CD4-positive, alpha-beta T cell treated with Interleukin-12 subunit alpha and Interleukin-12 subunit beta, for 1 hour (primary cell): Measurements from ENCODE around the gene SLC12A5.

Source experiments
- DNase-seq: peaks from one replicate; pipeline ENCODE4 v3.0.0-alpha.2; 2020

SLC12A5 gene

GRCh38 chr20:46056970-46057855 is 28.2 kb downstream of the SLC12A5 start:
- no peak for DNase-seq

DNA sequence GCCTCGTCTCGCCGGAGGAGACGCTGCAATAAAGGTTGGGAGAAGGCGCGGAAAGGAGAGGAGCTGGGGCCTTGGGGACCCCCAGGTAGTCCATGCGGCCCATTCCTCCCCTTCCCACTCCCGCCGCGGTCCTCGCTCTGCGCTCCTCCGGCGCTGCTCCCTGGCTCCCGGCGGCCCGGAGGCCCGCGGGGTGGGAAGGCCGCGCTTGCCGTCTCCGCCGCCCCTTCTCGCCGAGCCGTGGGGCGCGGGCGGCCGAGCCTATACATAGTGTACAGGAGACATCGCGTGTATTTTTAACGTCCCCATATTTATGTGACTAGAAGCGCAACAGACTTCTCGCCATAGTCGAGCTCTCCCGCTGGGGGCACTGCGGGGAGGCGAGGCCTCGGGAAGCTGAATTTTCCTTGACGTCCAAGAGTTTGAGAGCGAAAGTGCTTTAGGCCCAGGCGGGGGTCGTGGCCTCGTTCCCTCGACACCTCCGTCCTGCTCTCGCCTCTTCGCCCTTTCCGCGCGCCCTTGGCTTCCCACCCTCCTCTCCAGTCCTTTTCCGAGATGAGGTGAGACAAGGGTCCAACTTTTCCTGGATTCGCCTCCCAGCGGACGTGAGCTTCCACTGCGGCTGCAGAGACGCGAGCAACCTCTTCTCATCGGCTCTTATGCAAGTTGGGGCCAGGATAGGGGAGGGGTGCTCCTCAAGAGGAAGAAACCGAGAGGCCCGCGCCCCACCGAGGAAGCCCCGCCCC is 29.0 kb downstream of the SLC12A5 start:
- DNase-seq: peak; percentile 13

DNA sequence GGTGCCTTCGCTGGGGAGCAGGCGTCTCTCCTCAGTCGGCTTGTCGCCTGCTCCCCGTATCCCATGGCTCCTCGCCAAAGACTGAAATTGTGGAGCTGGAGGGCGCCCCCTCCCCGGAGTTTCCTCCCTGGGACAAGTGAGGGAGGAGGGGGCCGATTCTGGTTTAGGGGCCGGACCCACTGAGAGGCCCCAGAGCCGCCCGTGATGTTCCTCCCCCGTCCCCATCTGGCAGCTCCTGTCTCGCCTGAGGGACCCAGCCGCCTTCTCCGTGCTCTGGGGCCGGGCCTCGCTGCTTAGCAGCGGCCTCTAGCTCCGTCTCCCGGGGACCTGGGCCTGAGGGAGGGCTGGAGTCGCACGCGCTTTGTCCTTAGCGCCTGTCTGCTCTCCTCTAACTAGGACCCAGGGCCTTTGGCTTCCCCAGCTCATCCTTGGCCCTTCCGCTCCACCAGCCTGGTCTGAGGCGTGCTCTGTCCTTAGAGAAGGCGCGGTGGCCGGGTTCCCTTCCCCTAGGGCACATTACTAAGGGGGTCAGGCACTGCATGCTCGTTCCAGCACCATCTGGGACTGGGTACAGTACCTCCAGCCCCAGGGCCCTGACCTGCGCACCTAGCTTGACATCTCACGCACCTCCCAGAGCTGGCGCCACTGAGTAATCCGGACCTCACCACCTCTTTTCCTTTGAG is 29.7 kb downstream of the SLC12A5 start:
- DNase-seq: no peak

- peak; percentile 14 for DNase-seq
These were observed 31.4 kb downstream of the SLC12A5 start for GRCh38 chr20:46060301-46060881.

GRCh38 chr20:46060975-46061374 is 32.0 kb downstream of the SLC12A5 start:
- DNase-seq: no peak

- no peak for DNase-seq
These were observed 33.1 kb downstream of the SLC12A5 start for GRCh38 chr20:46062151-46062550.

- DNase-seq: no peak
These were observed 33.6 kb downstream of the SLC12A5 start for GRCh38 chr20:46062621-46063020.

GRCh38 chr20:46063151-46063550 is 34.1 kb downstream of the SLC12A5 start:
- no peak for DNase-seq

- DNase-seq: no peak
These were observed 34.6 kb downstream of the SLC12A5 start for GRCh38 chr20:46063652-46064054.

- no peak for DNase-seq
These were observed 36.0 kb downstream of the SLC12A5 start for GRCh38 chr20:46065006-46065405.

DNA sequence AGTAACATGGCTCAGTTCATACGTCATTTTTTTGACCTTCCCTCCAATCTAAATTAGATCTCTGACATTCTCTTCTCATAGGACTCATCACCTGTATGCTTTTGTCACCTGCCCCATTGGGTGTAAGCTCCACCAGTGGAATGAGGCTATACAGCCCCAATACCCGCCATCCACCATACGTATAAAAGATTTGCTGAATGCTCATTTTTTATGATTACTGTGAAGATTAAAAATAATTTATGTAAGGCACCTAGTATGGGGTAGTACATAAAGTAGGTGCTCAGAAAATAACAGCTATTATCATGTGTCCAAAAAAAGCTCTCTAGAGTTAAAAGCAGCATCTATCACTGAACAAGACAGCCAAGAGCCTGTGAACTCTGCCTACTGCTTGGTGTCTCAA is 36.7 kb downstream of the SLC12A5 start:
- DNase-seq: no peak

DNA sequence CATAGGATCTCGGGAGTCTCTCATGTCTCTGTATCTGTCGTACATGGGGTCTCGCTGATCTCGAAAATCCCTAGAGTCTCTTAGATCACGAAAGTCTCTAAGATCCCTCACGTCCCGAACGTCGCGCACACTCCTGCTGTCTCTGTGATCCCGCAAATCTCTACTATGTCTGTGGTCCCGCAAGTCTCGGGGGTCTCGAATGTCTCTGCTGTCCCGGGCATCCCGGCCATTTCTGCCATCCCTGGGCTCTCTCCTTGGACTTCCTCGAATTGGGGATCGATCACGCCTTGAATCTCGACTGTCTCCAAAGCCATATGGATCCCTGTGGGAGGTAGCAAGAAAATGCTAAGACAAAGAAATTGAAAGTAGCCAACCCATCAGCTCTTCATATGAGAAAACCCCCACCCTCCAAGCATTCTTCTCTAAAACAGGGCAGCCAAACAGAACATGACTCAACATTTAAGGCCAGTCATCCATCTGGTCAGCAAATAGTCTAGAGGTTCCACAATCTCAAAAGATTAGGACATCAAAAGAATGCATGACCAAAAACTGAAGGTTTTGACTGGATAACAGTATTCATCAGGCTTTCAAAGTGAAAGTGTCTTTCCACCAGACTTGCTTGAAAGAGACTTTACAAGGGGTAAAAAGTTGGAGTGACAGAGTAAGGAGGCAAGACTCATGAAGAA is 41.3 kb downstream of the SLC12A5 start:
- no peak for DNase-seq

GRCh38 chr20:46071573-46071972 is 42.6 kb downstream of the SLC12A5 start:
- no peak for DNase-seq

- DNase-seq: no peak
These were observed 44.0 kb downstream of the SLC12A5 start for GRCh38 chr20:46073024-46073423.

GRCh38 chr20:46073443-46073842 is 44.4 kb downstream of the SLC12A5 start:
- no peak for DNase-seq

- DNase-seq: no peak
These were observed 45.0 kb downstream of the SLC12A5 start for GRCh38 chr20:46074006-46074405.

DNA sequence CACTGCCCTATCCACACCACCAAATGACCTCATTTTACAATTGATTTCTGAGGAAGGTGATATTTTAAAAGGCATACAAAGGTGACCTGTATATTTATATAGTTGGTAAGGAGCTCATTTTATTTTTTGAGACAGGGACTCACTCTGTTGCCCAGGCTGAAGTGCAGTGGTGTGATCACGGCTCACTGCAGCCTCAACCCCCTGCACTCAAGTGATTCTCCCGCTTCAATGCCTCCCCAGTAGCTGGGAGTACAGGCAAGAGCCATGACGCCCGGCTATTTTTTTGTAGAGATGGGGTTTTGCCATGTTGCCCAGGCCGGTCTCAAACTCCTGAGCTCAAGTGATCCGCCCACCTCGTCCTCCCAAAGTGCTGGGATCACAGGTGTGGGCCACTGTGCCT is 47.8 kb downstream of the SLC12A5 start:
- DNase-seq: no peak

DNA sequence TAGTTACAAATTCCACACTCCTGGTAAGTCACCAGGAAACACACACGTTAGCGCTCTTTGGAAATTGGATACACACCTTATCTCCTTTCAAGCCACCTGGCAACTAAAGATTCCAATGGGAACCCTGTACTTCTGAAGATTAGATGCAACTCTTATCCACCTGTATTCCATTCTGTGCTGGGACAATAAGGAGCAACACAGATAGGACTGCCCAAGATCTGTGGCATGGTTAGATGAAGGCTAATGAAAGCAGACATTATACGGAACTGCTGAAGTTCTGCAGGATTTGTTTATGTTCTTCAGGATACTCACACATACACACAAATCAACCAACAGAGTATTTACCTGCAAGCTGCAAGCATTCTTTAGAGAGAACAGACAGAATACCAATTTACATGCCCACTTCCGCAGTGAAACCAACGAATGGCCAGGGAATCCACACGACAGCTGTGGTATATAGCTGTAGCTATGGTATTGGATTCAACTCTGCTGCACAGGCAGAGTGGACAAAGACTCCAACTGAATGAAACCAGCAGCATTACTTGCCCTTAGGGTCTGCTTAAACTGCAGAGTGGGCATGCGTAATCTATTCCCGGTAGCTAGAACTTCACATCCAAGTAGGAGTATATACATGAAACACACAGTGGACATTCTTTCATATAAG is 48.8 kb downstream of the SLC12A5 start:
- no peak for DNase-seq

- DNase-seq: no peak
These were observed 49.9 kb downstream of the SLC12A5 start for GRCh38 chr20:46078954-46079353.

GRCh38 chr20:46081074-46081473 is 52.1 kb downstream of the SLC12A5 start:
- DNase-seq: no peak

DNA sequence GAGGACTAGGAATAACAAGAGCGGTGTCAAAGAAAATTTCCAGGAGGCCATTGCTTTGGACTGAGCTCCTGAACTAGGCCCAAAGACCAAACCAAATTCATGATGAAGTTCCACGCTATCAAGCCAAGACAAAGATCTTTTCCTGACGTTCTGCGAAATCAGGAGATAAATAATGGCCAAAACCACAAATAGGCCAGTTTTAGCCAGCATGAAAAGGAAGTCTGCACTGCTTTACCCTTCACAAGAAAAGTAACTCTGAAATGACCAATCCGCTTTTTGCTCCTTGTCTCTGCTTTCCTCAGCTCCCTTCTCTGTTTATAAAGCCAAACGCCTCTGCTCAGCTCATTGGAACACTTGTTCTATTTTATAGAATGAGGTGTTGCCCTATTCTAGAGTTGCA is 54.1 kb downstream of the SLC12A5 start:
- no peak for DNase-seq

DNA sequence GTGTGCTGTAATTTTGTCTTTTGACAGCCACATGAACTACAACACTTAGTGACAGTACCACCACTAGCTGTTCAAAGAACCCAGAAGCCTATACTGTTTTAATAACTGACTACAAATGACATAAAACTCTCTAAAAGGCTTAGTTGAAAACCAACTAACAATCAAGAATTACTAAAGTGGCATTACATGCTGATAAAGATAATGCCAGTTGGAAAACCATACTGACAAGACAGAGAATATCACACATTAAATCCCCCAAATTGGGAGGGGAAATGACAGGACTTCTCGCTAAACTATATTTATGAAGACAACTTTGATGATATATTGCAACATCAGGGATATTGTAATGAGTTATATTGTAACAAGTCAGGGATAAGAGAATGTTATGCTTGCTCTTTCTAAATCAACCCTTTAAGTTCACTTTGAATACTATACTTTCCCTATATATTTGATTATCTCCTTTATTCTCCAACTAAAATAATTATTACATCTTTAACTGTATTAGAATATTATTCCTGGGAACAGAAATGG is 54.6 kb downstream of the SLC12A5 start:
- DNase-seq: no peak
